ENCODE results near the gene UBE2QL1.

Gene UBE2QL1, protein sequence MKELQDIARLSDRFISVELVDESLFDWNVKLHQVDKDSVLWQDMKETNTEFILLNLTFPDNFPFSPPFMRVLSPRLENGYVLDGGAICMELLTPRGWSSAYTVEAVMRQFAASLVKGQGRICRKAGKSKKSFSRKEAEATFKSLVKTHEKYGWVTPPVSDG

DNA sequence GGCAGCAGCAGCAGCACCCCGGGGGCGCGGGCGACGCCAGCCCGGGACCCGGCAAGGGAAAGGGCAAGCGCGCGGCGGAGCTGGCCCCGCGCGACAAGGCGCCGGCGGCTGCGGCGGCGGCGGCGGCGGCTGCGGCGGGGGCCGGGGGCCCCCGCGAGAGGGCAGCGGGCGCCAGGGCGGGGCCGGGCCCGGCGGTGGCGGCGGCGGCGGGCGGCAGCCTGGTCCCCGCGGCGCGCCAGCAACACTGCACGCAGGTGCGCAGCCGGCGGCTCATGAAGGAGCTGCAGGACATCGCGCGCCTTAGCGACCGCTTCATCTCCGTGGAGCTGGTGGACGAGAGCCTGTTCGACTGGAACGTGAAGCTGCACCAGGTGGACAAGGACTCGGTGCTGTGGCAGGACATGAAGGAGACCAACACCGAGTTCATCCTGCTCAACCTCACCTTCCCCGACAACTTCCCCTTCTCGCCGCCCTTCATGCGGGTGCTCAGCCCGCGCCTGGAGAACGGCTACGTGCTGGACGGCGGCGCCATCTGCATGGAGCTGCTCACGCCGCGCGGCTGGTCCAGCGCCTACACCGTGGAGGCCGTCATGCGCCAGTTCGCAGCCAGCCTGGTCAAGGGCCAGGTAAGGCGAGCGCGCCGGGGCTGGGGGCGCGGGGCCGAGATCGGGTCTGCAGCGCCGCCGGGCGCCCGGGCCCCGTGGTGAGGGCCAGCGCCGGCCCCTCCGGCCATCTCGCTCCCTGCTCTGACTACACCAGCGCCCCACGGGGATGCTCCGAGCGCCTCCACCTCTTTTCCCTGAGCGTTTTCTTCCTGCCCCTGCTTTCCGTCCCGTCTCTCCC is at the start of gene UBE2QL1:
Gene UBE2QL1, plus strand, starts transcription at position 238 of the 843 bp plus-strand sequence. Its CDS starts 35 bp downstream, at position 273.
- intact Hi-C loops (cut with DNase I), result no loop called here
- DNase-seq, result peak in 5 of 42 donors; percentile 19 to 48 (median 34)

DNA sequence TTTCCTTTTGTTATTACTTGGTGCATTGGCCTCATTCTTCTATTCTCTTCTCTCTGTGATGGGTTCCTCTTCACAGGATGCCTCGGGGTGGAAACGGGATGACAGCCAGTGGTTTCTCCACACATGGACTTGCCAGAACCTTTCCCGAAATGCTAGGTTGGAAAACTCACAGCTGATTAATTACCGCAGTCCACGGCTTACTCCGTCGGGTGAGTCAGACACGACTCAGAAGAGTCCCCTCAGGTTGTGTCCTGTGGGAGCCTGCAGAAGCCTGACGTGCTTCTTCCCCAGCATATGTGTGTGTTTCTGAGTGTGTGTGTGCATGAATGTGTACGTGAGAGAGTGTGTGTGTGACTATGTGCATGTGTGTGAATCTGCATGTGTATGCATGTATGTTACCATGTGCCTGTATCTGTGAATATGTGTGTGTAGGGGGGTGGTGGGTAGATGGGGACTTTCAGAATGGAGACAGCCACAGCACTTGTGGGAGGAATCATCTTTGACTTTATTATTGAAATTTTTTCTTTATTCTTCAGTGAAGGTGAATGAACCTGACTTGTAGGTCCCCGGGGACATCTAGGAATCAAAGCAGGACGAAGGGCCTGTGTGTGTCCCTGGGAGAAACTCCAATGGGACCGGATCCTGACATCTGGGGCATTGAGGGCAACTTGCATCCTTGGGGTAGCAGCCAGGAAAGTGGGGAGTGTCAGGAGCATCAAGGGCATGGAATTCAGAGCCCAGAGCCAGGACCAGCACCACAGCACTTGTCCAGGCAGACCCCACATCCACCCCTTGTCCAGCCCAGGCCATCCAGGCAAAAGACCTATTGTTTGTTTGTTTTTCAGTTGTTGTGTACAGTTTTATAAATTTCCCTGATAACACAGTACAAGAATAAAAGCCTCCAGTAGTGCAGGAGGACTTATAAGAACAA is 48.4 kb upstream of the UBE2QL1 start:
- intact Hi-C loops (cut with DNase I), result no loop called here
- no peak for DNase-seq

DNA sequence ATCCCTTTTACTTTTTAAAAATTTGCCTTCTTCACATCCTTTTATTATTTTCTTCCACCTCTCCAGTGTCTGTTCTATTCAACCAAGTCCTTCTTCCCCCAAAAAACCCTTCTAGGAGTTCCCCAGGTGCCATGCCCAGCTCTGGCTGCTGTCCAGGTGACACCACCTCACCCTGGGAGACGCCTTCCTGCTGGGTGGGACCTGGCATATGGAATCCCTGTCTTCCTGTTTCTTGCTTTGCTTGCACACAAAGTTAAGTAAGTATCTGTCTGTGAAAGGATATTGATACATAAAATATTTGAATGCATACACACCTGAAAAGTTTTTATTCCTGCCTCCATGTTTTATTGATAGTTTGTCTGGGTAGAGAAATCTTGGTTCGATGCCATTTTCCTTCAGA is 47.2 kb upstream of the UBE2QL1 start:
- intact Hi-C loops (cut with DNase I), result no loop called here
- DNase-seq, result no peak

DNA sequence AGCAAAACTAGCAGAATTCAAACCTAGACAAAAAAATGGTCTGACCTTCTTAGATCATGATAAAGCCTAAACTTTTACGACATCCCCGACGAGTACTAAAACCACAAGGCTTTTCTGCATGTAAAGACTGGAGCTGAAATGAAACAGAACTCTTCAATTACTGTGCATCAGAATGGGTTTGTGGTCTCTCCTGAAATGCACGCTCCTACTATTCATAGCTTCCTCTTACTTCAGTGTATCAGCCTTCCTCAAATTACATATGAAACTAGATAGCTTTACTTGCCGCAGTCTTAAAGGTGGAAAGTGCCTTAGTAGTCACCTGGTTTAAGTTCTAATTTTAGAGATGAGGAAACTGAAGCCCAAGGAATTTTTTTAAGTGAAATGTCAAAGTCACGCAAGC is 45.7 kb upstream of the UBE2QL1 start:
- intact Hi-C loops (cut with DNase I), result no loop called here
- no peak for DNase-seq

DNA sequence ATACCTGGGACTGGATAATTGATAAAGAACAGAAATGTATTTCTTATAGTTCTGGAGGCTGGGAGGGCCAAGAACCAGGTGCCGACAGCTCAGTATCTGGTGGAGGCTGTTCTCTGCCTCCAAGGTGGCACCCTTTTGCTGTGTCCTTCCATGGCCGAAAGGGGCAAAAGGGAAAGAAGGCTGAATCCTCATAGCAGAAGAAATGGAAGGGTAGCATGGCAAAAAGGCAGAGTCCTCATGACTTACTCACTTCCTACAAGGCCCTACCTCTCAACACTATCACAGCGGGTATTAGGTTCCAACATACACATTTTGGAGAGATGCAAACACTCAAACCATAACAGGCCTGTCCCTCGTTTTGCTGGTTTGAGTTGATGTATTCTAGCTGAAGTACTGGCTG is 45.2 kb upstream of the UBE2QL1 start:
- no peak for DNase-seq
- intact Hi-C loops (cut with DNase I), result no loop called here

DNA sequence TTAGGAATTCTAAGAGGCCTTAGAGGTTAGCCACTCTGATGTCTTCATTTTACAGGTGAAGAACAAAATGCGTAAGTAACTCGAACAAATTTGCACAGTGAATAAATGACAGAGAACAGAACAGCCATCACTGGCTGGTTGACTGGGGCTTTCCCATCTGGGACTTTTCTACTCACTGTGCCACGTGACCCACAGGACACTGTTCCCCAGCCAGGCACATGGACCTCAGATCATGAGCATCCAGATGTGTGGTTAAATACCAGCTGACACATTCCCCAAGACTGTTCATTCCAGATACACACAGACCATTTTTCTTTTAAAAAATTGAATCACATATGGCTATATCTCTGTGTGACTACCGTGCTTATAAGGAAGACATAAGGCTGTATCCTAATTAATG is 44.5 kb upstream of the UBE2QL1 start:
- no peak for DNase-seq
- intact Hi-C loops (cut with DNase I), result no loop called here

DNA sequence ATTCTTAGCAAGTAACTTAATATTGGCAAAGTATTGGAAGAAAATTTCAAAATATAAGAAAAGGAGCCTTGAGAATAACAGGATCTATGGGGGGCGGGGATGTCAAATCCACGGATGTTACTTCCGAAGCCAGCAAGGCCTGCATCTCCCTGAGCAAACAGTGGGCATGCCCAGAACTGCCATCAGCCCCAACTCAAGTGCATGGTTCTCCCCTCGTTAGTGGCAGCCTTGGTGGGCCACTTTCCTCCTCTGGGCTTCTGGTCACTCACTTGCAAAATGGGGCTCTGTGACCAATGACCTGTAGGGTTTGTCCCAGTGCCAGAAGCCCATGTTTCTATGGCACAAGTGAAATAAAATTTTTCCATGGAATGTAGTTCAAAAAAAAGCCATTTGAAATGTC is 43.1 kb upstream of the UBE2QL1 start:
- DNase-seq, result no peak
- intact Hi-C loops (cut with DNase I), result no loop called here

DNA sequence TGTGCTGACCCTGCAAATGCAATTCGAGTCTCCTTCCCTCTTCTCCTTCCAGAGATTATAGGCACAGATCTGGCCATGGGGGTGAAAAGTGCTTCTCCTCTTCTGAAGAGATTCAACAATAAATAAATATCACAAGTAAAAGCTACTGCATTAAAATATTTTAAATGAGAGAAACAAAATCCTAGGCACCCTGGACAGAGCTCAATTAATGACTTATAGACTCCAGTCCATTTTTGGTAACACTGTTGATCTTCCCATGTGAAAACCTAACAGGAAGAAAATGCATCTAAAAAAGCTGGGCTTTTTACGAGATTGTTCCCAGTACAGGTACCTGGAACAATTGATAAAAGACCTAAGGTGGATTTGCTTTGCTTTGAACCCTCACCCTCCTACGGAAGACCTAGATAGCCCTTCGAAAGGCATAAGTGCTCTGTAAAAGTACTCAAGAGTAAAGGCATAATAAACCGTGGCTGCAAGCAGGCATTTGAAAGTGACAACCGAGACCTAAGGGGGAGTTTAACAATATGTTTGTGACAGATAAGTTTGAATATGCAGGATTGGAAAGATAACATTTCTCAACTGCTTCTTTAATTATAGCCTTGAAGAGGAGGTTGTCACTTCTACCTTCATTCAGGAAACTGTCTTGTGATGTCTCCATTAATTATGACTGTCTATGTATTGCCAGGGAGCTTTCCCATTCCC is 41.0 kb upstream of the UBE2QL1 start:
- intact Hi-C loops (cut with DNase I), result no loop called here
- DNase-seq, result peak in 1 of 42 donors; percentile 28

DNA sequence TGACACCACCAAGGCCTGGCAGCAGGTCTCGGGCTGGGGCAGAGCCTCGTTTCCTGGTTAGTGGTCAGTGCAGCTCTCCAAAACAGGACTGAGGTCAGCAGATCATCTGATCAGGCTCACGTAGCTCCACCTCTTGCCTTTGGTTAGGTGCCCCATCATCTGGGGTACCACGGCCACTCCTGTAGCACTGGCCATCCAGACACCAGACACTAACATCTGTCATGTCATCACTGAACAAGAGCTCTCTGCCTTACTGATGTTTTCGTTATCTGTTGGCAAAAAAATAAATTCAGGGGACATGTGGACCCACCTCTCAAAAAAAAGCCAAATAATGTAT is 40.4 kb upstream of the UBE2QL1 start:
- DNase-seq, result no peak
- intact Hi-C loops (cut with DNase I), result no loop called here

DNA sequence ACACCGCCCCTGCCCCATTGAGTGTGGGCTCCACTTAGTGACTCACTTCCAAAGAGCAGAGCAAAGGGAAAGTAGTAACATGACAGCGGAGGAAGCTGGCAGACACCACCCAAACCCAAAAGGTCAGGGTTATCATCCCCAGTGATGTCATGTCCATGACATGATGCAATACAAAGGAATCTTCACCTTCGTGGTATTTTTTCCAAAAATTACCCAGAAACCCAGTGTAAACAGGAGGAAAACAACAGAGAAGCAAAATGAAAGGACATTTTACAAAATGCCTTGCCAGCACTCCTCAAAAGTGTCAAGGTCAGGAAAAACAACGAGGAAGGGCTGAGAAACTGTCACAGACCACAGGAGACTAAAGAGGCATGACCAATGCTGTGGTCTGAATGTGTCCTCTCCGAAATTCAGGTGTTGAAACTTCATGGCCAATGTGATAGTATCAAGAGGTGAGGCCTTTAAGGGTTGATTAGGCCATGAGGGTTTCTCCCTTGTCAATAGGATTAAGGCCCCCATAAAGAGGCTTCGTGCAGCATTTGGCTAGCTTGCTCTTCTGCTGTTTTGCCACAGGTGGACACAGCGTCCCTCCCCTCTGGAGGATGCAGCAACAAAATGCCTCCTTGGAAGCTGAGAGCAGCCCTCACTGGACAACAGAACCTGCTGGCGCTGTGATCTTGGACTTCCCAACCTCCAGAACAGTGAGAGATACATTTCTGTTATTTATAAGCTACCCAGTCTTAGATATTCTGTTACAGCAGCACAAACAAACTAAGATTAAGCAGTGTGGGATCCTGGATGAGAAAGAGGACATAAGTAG is 39.8 kb upstream of the UBE2QL1 start:
- DNase-seq, result no peak
- intact Hi-C loops (cut with DNase I), result no loop called here

DNA sequence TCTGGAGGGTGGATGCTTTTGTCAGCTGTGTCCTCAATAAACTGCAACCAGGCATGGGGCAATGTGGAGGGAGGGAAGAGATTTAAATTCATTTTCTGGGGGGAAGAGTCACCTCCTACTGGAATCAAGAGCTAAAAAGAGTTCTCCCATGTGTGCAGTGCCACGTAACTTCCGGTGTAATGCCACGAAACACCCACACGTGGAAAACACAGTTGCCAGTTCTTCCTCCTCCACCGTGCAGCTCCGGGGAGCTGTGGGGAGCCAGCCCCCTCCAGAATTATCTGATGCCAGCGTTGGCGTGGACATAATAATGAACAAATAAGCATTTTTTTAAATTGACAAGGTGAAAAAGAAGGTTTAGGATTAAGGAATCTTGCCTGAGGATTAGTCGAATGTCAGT is 38.2 kb upstream of the UBE2QL1 start:
- DNase-seq, result peak in 23 of 42 donors; percentile 2 to 65 (median 32)
- intact Hi-C loops (cut with DNase I), result no loop called here

DNA sequence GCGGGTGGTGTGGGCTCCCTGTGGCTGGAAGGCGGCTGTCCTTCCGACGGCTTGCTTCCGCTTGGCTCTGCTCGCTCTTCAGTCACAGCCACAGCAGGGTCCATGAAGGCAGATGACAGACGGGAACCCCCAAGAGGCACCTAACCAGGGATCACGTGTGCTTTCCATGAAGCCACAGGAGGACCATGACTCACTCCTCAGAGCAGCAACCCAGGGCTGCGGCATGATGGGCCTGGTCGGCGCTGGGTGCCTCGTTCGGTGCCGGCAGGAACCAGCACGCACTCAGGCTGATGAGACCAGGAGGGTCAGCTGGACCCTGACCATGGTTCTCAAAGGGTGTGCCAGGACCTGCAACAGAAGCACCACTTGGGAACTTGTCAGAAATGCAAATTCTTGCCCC is 37.5 kb upstream of the UBE2QL1 start:
- intact Hi-C loops (cut with DNase I), result no loop called here
- DNase-seq, result no peak

DNA sequence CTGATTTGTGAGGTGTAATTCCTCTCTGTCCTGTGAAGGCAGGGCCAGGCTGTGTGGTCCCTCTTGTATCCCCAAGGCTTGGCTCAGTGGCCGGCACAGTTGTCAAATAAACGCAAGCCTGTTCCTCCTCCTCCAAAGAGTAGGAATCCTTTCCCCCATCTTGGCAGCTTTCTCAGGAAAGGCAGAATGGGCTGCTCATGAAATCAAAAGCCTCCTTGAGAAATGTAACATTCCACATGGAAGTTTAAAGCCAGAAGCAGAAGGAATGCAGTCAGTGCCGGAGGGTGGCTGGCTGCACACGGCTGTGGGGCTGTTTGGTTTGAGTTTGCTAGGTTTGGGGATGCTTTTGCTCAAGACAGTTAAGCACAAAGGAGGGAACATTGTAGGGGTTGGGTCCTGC is 35.8 kb upstream of the UBE2QL1 start:
- intact Hi-C loops (cut with DNase I), result no loop called here
- no peak for DNase-seq

DNA sequence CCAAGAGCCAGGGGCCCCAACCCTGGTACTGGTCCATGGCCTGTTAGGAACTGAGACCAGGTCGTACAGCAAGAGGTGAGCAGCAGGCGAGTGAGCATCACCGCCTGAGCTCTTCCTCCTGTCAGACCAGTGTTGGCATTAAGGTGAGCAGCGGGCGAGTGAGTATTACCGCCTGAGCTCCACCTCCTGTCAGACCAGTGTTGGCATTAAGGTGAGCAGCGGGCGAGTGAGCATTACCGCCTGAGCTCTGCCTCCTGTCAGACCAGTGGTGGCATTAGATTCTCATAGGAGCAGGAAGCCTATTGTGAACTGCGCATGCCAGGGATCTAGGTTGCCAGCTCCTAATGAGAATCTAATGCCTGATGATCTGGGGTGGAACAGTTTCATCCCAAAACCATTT is 31.0 kb upstream of the UBE2QL1 start:
- no peak for DNase-seq
- intact Hi-C loops (cut with DNase I), result no loop called here

DNA sequence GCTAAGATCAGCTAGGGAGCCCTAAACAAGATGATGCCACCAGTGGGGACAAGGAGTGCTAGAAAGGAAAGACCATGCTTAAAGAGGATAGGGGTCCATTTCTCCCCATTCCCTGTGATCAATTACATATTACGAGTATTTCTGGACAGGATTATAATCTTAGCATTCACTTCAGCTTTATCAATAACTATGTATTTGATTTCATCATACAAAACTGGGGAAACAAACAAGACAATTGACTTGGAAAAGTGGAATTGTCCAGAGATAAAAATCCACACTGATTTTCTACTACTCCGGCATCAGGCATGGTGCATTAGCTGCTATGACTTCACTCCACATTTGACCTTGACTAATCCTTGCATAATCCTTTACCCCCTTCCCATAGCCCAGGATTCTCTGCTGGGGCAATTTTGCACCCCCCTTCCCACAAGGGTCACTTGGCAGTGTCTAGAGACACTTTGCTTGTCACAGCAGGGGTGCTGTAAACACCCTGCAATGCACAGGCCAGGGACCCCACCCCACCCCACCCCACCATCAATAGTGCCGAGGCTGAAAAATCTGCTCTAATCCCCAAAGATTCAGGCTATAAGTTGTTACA is 29.9 kb upstream of the UBE2QL1 start:
- intact Hi-C loops (cut with DNase I), result no loop called here
- DNase-seq, result no peak

DNA sequence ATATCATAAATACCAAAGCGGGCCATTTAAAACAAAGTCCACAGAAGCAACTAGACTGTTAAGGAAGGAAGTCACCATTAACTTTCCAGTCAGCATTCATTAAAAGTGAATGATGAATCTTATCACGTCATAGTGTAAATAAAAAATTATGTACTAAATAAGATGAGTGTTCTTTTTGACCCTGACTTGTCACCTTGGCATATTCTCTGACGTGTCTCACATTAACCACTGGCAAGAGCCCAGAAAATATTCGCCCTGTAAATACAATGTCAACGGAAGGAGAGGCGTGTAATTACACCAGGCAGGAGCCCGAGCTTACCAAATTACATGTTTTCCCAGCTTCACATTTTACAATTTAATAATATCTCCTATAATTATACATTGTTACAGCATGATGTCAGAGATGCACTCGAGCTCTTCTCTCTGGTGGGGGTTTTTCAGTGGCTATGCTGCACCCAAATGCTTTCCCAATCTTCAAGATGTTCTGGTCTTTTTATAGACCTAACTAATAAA is 29.3 kb upstream of the UBE2QL1 start:
- intact Hi-C loops (cut with DNase I), result no loop called here

DNA sequence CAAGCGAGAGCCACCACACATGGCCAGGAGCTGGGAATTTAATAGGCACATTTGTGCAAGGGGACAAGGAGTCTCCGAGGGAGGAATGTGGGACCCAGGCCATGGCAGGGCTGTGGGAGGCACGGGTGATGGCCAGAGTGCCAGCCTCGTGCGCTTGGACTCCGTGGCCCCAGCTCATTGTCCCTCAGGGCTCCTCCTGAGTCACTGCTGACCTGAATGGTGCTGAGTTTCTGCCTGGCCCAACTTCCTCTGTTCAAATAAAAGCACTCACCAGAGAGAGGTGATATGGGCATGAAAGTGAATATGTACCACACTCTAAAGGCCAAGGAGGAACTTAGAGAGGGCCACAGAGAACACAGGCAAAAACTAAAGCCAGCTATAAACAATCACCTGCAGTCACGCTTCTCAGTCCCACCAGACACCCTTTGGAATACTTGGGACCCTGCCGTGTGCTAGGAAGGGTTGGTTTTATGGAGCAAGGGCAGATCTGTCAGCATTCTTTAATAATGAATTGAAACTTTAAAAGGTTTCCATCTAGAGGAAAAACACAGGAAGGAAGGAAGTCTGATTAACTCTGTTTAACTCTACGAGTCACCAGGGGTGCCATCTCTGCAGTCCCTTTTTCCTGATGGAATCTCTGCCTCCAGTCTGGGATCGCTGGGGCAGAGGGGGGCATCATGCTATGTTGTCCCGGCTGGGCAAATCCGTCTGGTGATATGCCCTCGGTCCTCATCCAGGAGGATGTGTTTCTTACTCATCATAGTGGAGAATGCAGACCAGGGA is 25.1 kb upstream of the UBE2QL1 start:
- DNase-seq, result no peak
- intact Hi-C loops (cut with DNase I), result no loop called here

More for the DNA sequence above, 29.3 kb upstream of the UBE2QL1 start:
- DNase-seq, result no peak
